Gastrocnemius medialis (tissue), 4 donors: ENCODE data around the gene PRKCH. TPM values are rescaled to one million over a fixed set of nuclear protein-coding genes. Genes with fewer than 3 reads are reported as not detected.

Experiments used
- ATAC-seq, 2 donors: fragments of 150-250 bp; one replicate each; pipeline ENCODE4 v1.9.1; 2016
- DNase-seq, 2 donors: peaks; one replicate each; pipeline ENCODE4 v3.0.0-alpha.2; 2019
- H3K27ac ChIP-seq, 4 donors: fragments of 200-600 bp; sonication (generic); 1 replicate in 1 of 4; 2 replicates in 3 of 4; pipeline ENCODE4 v1.5.1; 2016 to 2018; ENCODE audit warnings: mild to moderate bottlenecking in 2 of 4, moderate library complexity in 1 of 4
- H3K27me3 ChIP-seq, 3 donors: fragments of 200-600 bp; sonication (generic) in 2 of 3; 1 replicate in 1 of 3; 2 replicates in 2 of 3; pipeline versions ENCODE4 v1.5.1 to v1.6.0; 2016 to 2019; ENCODE audit warnings: mild to moderate bottlenecking in 1 of 3, moderate library complexity in 1 of 3
- H3K36me3 ChIP-seq, 2 donors: fragments of 200-600 bp; sonication (generic) in 1 of 2; one replicate each; pipeline ENCODE4 v1.5.1; 2017 to 2018
- H3K4me1 ChIP-seq, 2 donors: fragments of 200-600 bp; sonication (generic) in 1 of 2; one replicate each; pipeline ENCODE4 v1.5.1; 2016 to 2017; ENCODE audit warnings: mild to moderate bottlenecking in 2 of 2
- H3K4me3 ChIP-seq, 4 donors: fragments of 200-600 bp; sonication (generic) in 3 of 4; 1 replicate in 1 of 4; 2 replicates in 3 of 4; pipeline ENCODE4 v1.5.1; 2016 to 2019; ENCODE audit warnings: mild to moderate bottlenecking in 2 of 4
- H3K9me3 ChIP-seq, 3 donors: fragments of 200-600 bp; sonication (generic) in 2 of 3; 1 replicate in 1 of 3; 2 replicates in 2 of 3; pipeline ENCODE4 v1.5.1; 2016 to 2019
- CTCF ChIP-seq, 5 experiments: fragments of 450-650 bp in 3 of 5; fragments of 200-600 bp in 2 of 5; sonication (generic) in 2 of 5; IDR thresholded peaks in 4 of 5; conservative IDR thresholded peaks in 1 of 5; 1 replicate in 4 of 5; 2 replicates in 1 of 5; pipeline ENCODE4 v1.5.1; 2016 to 2019; ENCODE audit warnings: antibody characterized with exemption in 5 of 5, mild to moderate bottlenecking in 3 of 5, moderate library complexity in 3 of 5
- POLR2A ChIP-seq, 2 donors: fragments of 450-650 bp; IDR thresholded peaks; one replicate each; pipeline ENCODE4 v1.6.1; 2017; ENCODE audit warnings: antibody characterized with exemption in 2 of 2, mild to moderate bottlenecking in 2 of 2, moderate library complexity in 2 of 2
- in situ Hi-C, 4 donors: fragments of 200-750 bp; cut with MboI; loops; one replicate each; pipeline versions ENCODE4 v1.15.0 to v1.8.0; 2017; ENCODE audit warnings: low sequenced_read_pairs in 4 of 4
- intact Hi-C: fragments of 100-400 bp; cut with DNase I; formaldehyde crosslinking; loops from one replicate; pipeline ENCODE4 v1.15.1; 2023; ENCODE audit warnings: low total_unique reads
- total RNA-seq, 4 donors: library from RNA; depleted of rRNA; stranded (reverse); fragments of >200 nt; gene quantifications; one replicate each; pipeline versions ENCODE4 v1.1.0 to v1.2.3, GENCODE V29; 2016

Gene PRKCH
- total RNA-seq, 4 donors from 2014 or later = 11.3 to 32.4 (median 16.6) TPM

- Histone ChIP-seq H3K27me3 (no peaks in the 10 kb centered on the region), H3K27ac (no peak overlapping the region), H3K4me3 (no peak overlapping the region), H3K36me3 (no peaks in the 10 kb centered on the region), H3K4me1 (peaks cover 18 to 20% of the 10 kb centered on the region in 2 donors), H3K9me3 (peaks cover 0 to 4% (median 0%) of the 10 kb centered on the region in 3 donors)
- ATAC-seq (no peak), DNase-seq (no peak)
- intact Hi-C loops = no loop called here
- TF ChIP-seq CTCF (IDR thresholded peaks at IDR 0.05 in 4 of 5, conservative IDR thresholded peaks at IDR 0.05 in 1 of 5) = no peak
- no peak for TF ChIP-seq POLR2A (IDR thresholded peaks at IDR 0.05)
- in situ Hi-C loops = no loop called here
Measured at GRCh38 chr14:61369454-61369810, 48.1 kb downstream of the PRKCH start.

GRCh38 chr14:61372379-61372778 is 51.0 kb downstream of the PRKCH start:
- intact Hi-C loops (no loop called here), in situ Hi-C loops (no loop called here)
- ATAC-seq (no peak), DNase-seq (no peak)
- Histone ChIP-seq H3K9me3 (peaks cover 0 to 9% (median 3%) of the 10 kb centered on the region in 3 donors), H3K4me1 (peaks cover 13 to 18% of the 10 kb centered on the region in 2 donors), H3K27me3 (no peaks in the 10 kb centered on the region), H3K36me3 (no peaks in the 10 kb centered on the region), H3K4me3 (no peak overlapping the region), H3K27ac (no peak overlapping the region)
- TF ChIP-seq CTCF (IDR thresholded peaks at IDR 0.05 in 4 of 5, conservative IDR thresholded peaks at IDR 0.05 in 1 of 5) = no peak
- TF ChIP-seq POLR2A (IDR thresholded peaks at IDR 0.05) = no peak

DNA sequence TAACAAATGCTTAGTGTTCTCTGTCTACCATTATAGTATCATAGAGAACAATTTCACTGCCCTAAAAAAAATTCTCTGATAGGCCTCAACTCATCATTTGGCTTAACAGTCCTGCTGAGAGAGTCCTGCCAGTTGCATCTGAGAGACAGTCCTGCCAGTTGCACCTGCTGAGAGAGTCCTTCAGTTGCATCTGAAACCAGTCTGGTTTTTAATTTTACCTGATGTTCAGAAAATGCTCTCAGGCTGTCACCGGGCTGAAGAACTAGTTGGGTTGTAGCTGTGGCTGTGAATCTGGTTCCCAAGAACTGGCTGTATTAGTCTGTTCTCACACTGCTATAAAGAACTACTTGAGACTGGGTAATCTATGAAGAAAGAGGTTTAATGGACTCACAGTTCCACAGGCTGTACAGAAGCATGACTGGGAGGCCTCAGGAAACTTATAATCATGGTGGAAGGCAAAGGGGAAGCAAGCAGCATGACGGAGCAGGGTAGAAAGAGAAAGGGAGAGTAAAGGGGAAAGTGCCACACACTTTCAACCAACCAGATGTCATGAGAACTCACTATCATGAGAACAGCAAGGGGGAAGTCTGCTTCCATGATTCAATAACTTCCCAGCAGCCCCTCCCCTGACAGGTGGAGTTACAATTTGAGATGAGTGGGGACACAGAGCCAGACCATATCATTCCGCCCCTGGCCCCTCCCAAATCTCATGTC is 51.6 kb downstream of the PRKCH start:
- Histone ChIP-seq H3K4me3 (no peak overlapping the region), H3K27ac (no peak overlapping the region), H3K4me1 (peaks cover 12 to 15% of the 10 kb centered on the region in 2 donors), H3K27me3 (no peaks in the 10 kb centered on the region), H3K36me3 (no peaks in the 10 kb centered on the region), H3K9me3 (peaks cover 0 to 9% (median 3%) of the 10 kb centered on the region in 3 donors)
- TF ChIP-seq POLR2A (IDR thresholded peaks at IDR 0.05) = no peak
- TF ChIP-seq CTCF (IDR thresholded peaks at IDR 0.05 in 4 of 5, conservative IDR thresholded peaks at IDR 0.05 in 1 of 5) = no peak
- ATAC-seq (no peak), DNase-seq (no peak)
- intact Hi-C loops = no loop called here
- in situ Hi-C loops = no loop called here

DNA sequence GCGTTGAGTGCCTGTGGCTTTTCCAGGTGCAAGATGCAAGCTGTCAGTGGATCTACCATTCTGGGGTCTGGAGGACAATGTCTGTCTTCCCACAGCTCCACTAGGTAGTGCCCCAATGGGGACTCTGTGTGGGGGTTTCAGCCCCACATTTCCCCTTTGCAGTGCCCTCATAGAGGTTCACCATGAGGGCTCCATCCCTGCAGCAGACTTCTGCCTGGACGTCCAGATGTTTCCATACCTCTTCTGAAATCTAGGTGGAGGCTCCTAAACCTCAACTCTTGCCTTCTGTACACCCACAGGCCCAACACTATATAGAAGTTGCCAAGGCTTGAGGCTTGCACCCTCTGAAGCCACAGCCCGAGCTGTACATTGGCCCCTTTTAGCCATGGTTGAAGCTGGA is 52.9 kb downstream of the PRKCH start:
- peaks cover 0 to 9% (median 3%) of the 10 kb centered on the region in 3 donors for H3K9me3 ChIP-seq
- no peaks in the 10 kb centered on the region for H3K27me3 ChIP-seq
- ATAC-seq (no peak), DNase-seq (no peak)
- no peak overlapping the region for H3K4me3 ChIP-seq
- H3K27ac ChIP-seq = no peak overlapping the region
- intact Hi-C loops = no loop called here
- H3K36me3 ChIP-seq = no peaks in the 10 kb centered on the region
- TF ChIP-seq POLR2A (IDR thresholded peaks at IDR 0.05) (no peak), CTCF (IDR thresholded peaks at IDR 0.05 in 4 of 5, conservative IDR thresholded peaks at IDR 0.05 in 1 of 5) (no peak)
- in situ Hi-C loops = no loop called here
- peaks cover 0 to 2% of the 10 kb centered on the region in 2 donors for H3K4me1 ChIP-seq

- H3K4me1 ChIP-seq = no peaks in the 10 kb centered on the region
- ATAC-seq = no peak
- no peaks in the 10 kb centered on the region for H3K36me3 ChIP-seq
- TF ChIP-seq CTCF (IDR thresholded peaks at IDR 0.05 in 4 of 5, conservative IDR thresholded peaks at IDR 0.05 in 1 of 5) (no peak), POLR2A (IDR thresholded peaks at IDR 0.05) (no peak)
- no peak overlapping the region for H3K27ac ChIP-seq
- H3K9me3 ChIP-seq = peaks cover 0 to 9% (median 3%) of the 10 kb centered on the region in 3 donors
- in situ Hi-C loops (no loop called here), intact Hi-C loops (no loop called here)
- no peaks in the 10 kb centered on the region for H3K27me3 ChIP-seq
- no peak for DNase-seq
- H3K4me3 ChIP-seq = no peak overlapping the region
Measured at GRCh38 chr14:61375218-61375617, 53.8 kb downstream of the PRKCH start.
